GM12872 (cell line): Measurements from ENCODE around the gene ASTN1.

Source experiments
- TF ChIP-seq, protein P1 (sequence below): IDR thresholded peaks from 3 replicates; pipeline ENCODE4 v1.5.1; 2011; ENCODE audit warnings: low read depth, mild to moderate bottlenecking, low read length, moderate library complexity; ENCODE audit not compliant: insufficient read depth

Gene ASTN1

DNA sequence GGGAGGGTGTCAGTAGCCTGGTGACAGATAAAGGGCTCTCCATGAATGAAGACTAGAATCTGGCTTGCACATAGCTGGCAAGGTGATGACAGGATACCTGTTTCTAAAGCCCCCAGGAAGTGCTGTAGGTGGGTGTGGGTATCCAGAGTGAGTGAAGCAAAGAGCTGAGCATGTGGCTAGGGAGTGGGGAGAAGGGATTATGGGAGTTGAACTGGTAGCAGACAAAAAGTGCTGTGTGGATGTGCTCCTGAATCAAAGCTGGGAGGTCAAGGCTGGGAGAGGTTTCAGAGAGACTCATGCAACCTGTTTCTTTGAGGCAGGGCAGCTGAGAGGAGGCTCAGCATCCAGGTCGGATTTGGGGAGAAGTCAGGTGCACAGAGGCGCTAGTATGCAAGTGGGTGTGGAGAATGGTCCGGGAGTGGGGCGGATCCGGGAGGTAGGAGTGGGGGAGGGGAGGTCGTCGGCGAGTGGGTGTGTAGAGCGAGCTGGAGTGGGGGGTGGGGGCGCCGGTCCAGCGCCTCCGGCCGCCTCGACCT lies 600 bp downstream of the ASTN1 start:
- TF ChIP-seq, protein P1, sequence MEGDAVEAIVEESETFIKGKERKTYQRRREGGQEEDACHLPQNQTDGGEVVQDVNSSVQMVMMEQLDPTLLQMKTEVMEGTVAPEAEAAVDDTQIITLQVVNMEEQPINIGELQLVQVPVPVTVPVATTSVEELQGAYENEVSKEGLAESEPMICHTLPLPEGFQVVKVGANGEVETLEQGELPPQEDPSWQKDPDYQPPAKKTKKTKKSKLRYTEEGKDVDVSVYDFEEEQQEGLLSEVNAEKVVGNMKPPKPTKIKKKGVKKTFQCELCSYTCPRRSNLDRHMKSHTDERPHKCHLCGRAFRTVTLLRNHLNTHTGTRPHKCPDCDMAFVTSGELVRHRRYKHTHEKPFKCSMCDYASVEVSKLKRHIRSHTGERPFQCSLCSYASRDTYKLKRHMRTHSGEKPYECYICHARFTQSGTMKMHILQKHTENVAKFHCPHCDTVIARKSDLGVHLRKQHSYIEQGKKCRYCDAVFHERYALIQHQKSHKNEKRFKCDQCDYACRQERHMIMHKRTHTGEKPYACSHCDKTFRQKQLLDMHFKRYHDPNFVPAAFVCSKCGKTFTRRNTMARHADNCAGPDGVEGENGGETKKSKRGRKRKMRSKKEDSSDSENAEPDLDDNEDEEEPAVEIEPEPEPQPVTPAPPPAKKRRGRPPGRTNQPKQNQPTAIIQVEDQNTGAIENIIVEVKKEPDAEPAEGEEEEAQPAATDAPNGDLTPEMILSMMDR: no peak

- TF ChIP-seq, protein P1: no peak
Observed at GRCh38 chr1:177162243-177162642, 2.3 kb downstream of the ASTN1 start.

GRCh38 chr1:177146499-177146898 lies 18.0 kb downstream of the ASTN1 start:
- TF ChIP-seq, protein P1: no peak

GRCh38 chr1:177145106-177146070 lies 19.1 kb downstream of the ASTN1 start:
- TF ChIP-seq, protein P1: no peak

- TF ChIP-seq, protein P1: no peak
Observed at GRCh38 chr1:177142791-177143271, 21.7 kb downstream of the ASTN1 start.

DNA sequence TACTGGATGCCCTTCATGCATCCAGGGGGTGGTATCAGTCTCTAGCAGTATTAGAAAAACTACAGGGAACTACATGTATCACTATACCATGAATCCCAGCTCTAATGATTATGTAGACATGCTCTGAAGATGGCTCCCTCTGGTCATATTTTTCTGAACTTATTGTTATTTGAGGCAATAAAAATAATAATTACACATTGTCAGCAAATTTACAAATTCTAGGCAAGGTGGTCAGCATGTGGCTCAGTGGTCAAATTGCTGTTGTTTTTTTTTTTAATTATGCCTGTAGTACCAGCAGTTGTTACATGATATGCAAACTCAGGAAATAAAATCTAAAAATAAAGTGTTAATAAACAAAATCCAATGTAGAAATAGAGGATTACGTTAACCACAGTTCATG lies 22.5 kb downstream of the ASTN1 start:
- TF ChIP-seq, protein P1: no peak

- TF ChIP-seq, protein P1: no peak
Observed at GRCh38 chr1:177138347-177138746, 26.2 kb downstream of the ASTN1 start.
